ENCODE results near the gene IL13RA1. TPM values are rescaled to one million over a fixed set of nuclear protein-coding genes. Genes with fewer than 3 reads are reported as not detected.

The IL13RA1 gene
- total and polyA plus RNA-seq, 10 of the 15 experiments (the other 5 are each of a cell fraction or from before 2014, with no cell fraction given): 2.3 to 14.2 (median 8.4) TPM

- H3K4me2 ChIP-seq (ENCODE audit: control insufficient read depth, insufficient read depth): no peak overlapping the region
- H3K9ac ChIP-seq (ENCODE audit: control insufficient read depth, insufficient read depth, low read length): no peak overlapping the region
- WGBS (ENCODE audit: insufficient coverage, insufficient replicate concordance, low lambda C conversion rate, missing lambda C conversion rate): 95% methylated on average over 4 of the region's 4 CpGs
- CTCF ChIA-PET: interaction anchor here (0.6 to 2.4 kb wide), 4 partner anchors 10 to 128 kb away, joined by 3 to 10 read pairs (median 5); no protein-coding TSS in a partner anchor
- TF ChIP-seq PKNOX1 (IDR thresholded peaks at IDR 0.05) (no peak), NFYA (IDR thresholded peaks at IDR 0.05; ENCODE audit: borderline replicate concordance, low read depth, low read length) (no peak), ZZZ3 (IDR thresholded peaks at IDR 0.05; ENCODE audit: control insufficient read depth, insufficient read length, low read depth) (no peak), PML (IDR thresholded peaks at IDR 0.05; ENCODE audit: low read length) (no peak), IKZF2 (IDR thresholded peaks at IDR 0.05) (no peak), SUZ12 (IDR thresholded peaks at IDR 0.05; ENCODE audit: unreplicated experiment) (no peak), ZNF622 (IDR thresholded peaks at IDR 0.05) (no peak), RAD51 (IDR thresholded peaks at IDR 0.05) (no peak), NR2C2 (IDR thresholded peaks at IDR 0.05; ENCODE audit: borderline replicate concordance, control insufficient read depth, insufficient read length, low read depth) (no peak), BMI1 (IDR thresholded peaks at IDR 0.05; ENCODE audit: borderline replicate concordance) (no peak), MEF2A (IDR thresholded peaks at IDR 0.05; ENCODE audit: insufficient read depth, low read depth, low read length) (no peak), PBX3 (IDR thresholded peaks at IDR 0.05; ENCODE audit: insufficient replicate concordance, low read depth, low read length) (no peak), KLF5 (IDR thresholded peaks at IDR 0.05; ENCODE audit: partially characterized antibody) (no peak), TCF12 (IDR thresholded peaks at IDR 0.05; ENCODE audit: low read depth, low read length) (no peak), RAD21 (IDR thresholded peaks at IDR 0.05; ENCODE audit: insufficient read depth, low read depth, low read length) (no peak), BHLHE40 (IDR thresholded peaks at IDR 0.05; ENCODE audit: borderline replicate concordance in 1 of 2, low read depth in 2 of 2, low read length in 1 of 2) (no peak)
- no peaks in the 10 kb centered on the region for H4K20me1 ChIP-seq (ENCODE audit: control insufficient read depth, insufficient read depth)
- no TSS peak for BruUV-seq (replicated peaks)
- H2AFZ ChIP-seq (ENCODE audit: control insufficient read depth, low read depth, low read length): no peak overlapping the region
- RAD21 ChIA-PET (ENCODE audit: unreplicated experiment): no interaction called here
- no peak overlapping the region for H3K4me3 ChIP-seq
- H3K36me3 ChIP-seq (ENCODE audit: control insufficient read depth in 2 of 2, insufficient read depth in 2 of 2, low read length in 1 of 2): no peaks in the 10 kb centered on the region
- FAIRE-seq: no peak
- in situ Hi-C loops (cut with MboI): no loop called here
- H3K27ac ChIP-seq (ENCODE audit: control insufficient read depth, insufficient read depth): no peak overlapping the region
- ATAC-seq: no peak
- SMC1A ChIA-PET (ENCODE audit: uncharacterized antibody, unreplicated experiment): interaction anchor here (0.9 kb wide), 2 partner anchors 11 to 22 kb away, joined by 3 read pairs; no protein-coding TSS in a partner anchor
- no peaks in the 10 kb centered on the region for H3K79me2 ChIP-seq (ENCODE audit: control insufficient read depth, insufficient read depth, low read length)
- no peaks in the 10 kb centered on the region for H3K27me3 ChIP-seq (replicated peaks in 1 of 2; ENCODE audit: control insufficient read depth in 2 of 2, insufficient read depth in 2 of 2, low read length in 1 of 2)
- H3K9me3 ChIP-seq (replicated peaks; ENCODE audit: control insufficient read depth, insufficient read depth, low read length): no peaks in the 10 kb centered on the region
- no peak for DNase-seq (ENCODE audit: low read depth, low spot score)
- POLR2A ChIA-PET: no interaction called here
- H3K4me1 ChIP-seq (ENCODE audit: control insufficient read depth, insufficient read depth, low read length): no peaks in the 10 kb centered on the region
- intact Hi-C loops (cut with micrococcal nuclease; ENCODE audit: unreplicated experiment): no loop called here
These were observed 44.6 kb downstream of the IL13RA1 start for GRCh38 chrX:118772051-118772450.
